Measurements from ENCODE around the gene KNOP1. TPM values are rescaled to one million over a fixed set of nuclear protein-coding genes. Genes with fewer than 3 reads are reported as not detected.

Gene KNOP1
- total and polyA plus RNA-seq, 10 of the 15 experiments (the other 5 are each of a cell fraction or from before 2014, with no cell fraction given) = 13.8 to 47.2 (median 32.1) TPM

- no peak for TF ChIP-seq BCL11A (IDR thresholded peaks at IDR 0.05; ENCODE audit: low read depth, low read length)
These were observed 16.9 kb downstream of the KNOP1 start (continued) for GRCh38 chr16:19701091-19701490.

GRCh38 chr16:19700319-19700781 is 17.7 kb downstream of the KNOP1 start:
- 0 out of 2 replicates have a peak, but pooled peaks cover 2% of the 10 kb centered on the region for H3K4me1 ChIP-seq (ENCODE audit: control insufficient read depth, insufficient read depth, low read length)
- H3K9me3 ChIP-seq (replicated peaks; ENCODE audit: control insufficient read depth, insufficient read depth, low read length) = no peaks in the 10 kb centered on the region
- H3K27ac ChIP-seq (ENCODE audit: control insufficient read depth, insufficient read depth) = no peak overlapping the region
- POLR2A ChIA-PET = no interaction called here
- CTCF ChIA-PET = no interaction called here
- no peak overlapping the region for H2AFZ ChIP-seq (ENCODE audit: control insufficient read depth, low read depth, low read length)
- WGBS (ENCODE audit: insufficient coverage, insufficient replicate concordance, low lambda C conversion rate, missing lambda C conversion rate) = 99% methylated on average over 6 of the region's 6 CpGs
- H3K4me2 ChIP-seq (ENCODE audit: control insufficient read depth, insufficient read depth) = no peak overlapping the region
- H4K20me1 ChIP-seq (ENCODE audit: control insufficient read depth, insufficient read depth) = no peaks in the 10 kb centered on the region; the same call in 1 of the 2 replicates
- H3K36me3 ChIP-seq (ENCODE audit: control insufficient read depth in 2 of 2, insufficient read depth in 2 of 2, low read length in 1 of 2) = peaks cover 15 to 16% of the 10 kb centered on the region in 2 experiments; a peak in 3 of 4 replicates
- no peaks in the 10 kb centered on the region for H3K27me3 ChIP-seq (replicated peaks in 1 of 2; ENCODE audit: control insufficient read depth in 2 of 2, insufficient read depth in 2 of 2, low read length in 1 of 2)
- H3K9ac ChIP-seq (ENCODE audit: control insufficient read depth, insufficient read depth, low read length) = no peak overlapping the region
- RAD21 ChIA-PET (ENCODE audit: unreplicated experiment) = no interaction called here
- ATAC-seq (no peak), FAIRE-seq (no peak), DNase-seq (ENCODE audit: low read depth, low spot score) (no peak)
- no TSS peak for BruUV-seq (replicated peaks)
- in situ Hi-C loops (cut with MboI) = no loop called here
- TF ChIP-seq ZNF687 (IDR thresholded peaks at IDR 0.05) = no peak
- TF ChIP-seq POLR2AphosphoS5 (IDR thresholded peaks at IDR 0.05; ENCODE audit: low read length) = no peak
- H3K4me3 ChIP-seq = no peak overlapping the region
- intact Hi-C loops (cut with micrococcal nuclease; ENCODE audit: unreplicated experiment) = no loop called here
- SMC1A ChIA-PET (ENCODE audit: uncharacterized antibody, unreplicated experiment) = interaction anchor here (0.6 kb wide), 1 partner anchor 24 kb away, joined by 3 read pairs; no protein-coding TSS in a partner anchor
- no peaks in the 10 kb centered on the region for H3K79me2 ChIP-seq (ENCODE audit: control insufficient read depth, insufficient read depth, low read length)

Measured in GM12878 (cell line).